Measurements from ENCODE around the gene SELENOK.

DNA sequence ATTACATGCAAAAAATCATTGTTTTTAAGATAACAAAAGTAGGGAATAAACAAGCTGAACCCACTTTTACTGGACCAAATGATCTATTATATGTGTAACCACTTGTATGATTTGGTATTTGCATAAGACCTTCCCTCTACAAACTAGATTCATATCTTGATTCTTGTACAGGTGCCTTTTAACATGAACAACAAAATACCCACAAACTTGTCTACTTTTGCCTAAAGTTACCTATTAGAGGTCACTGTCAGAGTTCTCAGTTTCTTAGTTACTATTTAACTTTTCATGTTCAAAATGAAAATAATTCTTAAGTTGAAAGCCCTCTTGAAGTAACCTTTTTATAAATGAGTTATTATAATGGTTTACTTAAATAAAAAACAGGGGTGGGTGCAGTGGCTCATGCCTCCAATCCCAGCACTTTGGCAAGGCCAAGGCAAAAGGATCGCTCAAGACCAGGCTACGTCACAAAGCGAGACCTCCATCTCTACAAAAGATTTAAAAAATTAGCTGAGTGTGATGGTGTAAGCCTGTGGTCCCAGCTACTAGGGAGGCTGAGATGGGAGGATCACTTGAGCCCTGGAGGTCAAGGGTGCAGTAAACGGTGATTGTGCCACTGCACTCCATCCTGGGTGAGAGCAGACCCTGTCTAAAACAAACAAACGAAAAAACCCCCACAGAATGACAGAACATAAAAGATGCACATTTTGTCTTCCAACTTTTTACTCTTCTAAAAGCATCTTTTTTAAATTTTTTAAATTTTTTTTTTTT, 25.7 kb downstream of the SELENOK start:
- TF ChIP-seq, protein P1, sequence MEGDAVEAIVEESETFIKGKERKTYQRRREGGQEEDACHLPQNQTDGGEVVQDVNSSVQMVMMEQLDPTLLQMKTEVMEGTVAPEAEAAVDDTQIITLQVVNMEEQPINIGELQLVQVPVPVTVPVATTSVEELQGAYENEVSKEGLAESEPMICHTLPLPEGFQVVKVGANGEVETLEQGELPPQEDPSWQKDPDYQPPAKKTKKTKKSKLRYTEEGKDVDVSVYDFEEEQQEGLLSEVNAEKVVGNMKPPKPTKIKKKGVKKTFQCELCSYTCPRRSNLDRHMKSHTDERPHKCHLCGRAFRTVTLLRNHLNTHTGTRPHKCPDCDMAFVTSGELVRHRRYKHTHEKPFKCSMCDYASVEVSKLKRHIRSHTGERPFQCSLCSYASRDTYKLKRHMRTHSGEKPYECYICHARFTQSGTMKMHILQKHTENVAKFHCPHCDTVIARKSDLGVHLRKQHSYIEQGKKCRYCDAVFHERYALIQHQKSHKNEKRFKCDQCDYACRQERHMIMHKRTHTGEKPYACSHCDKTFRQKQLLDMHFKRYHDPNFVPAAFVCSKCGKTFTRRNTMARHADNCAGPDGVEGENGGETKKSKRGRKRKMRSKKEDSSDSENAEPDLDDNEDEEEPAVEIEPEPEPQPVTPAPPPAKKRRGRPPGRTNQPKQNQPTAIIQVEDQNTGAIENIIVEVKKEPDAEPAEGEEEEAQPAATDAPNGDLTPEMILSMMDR (conservative IDR thresholded peaks at IDR 0.05; ENCODE audit: low read length): no peak
- no peak for TF ChIP-seq EZH2phosphoT487 (IDR thresholded peaks at IDR 0.05; ENCODE audit: borderline replicate concordance)
